K562 (cell line): ENCODE results near the gene IRF2. TPM values are rescaled to one million over a fixed set of nuclear protein-coding genes. Genes with fewer than 3 reads are reported as not detected.

Experiments used
- ATAC-seq: fragments of 200-7000 bp; cut with Tn5 transposase; 3 replicates; pipeline ENCODE4 v1.9.1; 2020; ENCODE audit warnings: moderate library complexity
- BruUV-seq: library from RNA; stranded (reverse); fragments of 400-500 nt; replicated peaks from 2 replicates; lab custom pipeline; 2021; lab: Mats Ljungman, UMichigan
- CTCF ChIA-PET: fragments of 300-600 bp; formaldehyde crosslinking; extraction: SDS; loops from one replicate; lab custom pipeline; 2021; ENCODE audit warnings: low intra/inter-chr PET ratio; lab: Yijun Ruan, JAX
- POLR2A ChIA-PET: fragments of 300-600, 350-650 bp; sonication (Branson Sonifier 250); formaldehyde crosslinking; extraction: SDS; loops from one replicate; lab custom pipeline; 2021; ENCODE audit warnings: antibody characterized with exemption, inconsistent platforms; lab: Yijun Ruan, JAX
- DNase-seq, 4 experiments: peaks; one replicate each; pipeline versions ENCODE4 v3.0.0 to v3.0.0-alpha.2; 2011 to 2018; ENCODE audit warnings: low spot score in 3 of 4, mixed read lengths in 3 of 4; ENCODE audit errors: extremely low read depth in 1 of 4
- FAIRE-seq: peaks from 2 replicates; lab custom pipeline; 2011; peaks lifted over from hg19 to GRCh38; lab: Jason Lieb, UNC
- H2AFZ ChIP-seq: 2 replicates; pipeline ENCODE4 v1.6.0; 2011; ENCODE audit warnings: low read depth, low read length, control low read depth, inconsistent platforms
- H3K27ac ChIP-seq: fragments of 200-600 bp; 3 replicates; pipeline ENCODE4 v1.8.0; 2011; ENCODE audit warnings: low read depth, mild to moderate bottlenecking, control low read depth, inconsistent platforms, low read length, moderate library complexity, mixed read lengths; ENCODE audit errors: extremely low read depth
- H3K27me3 ChIP-seq, 2 experiments: fragments of 300-600 bp in 1 of 2; 2 replicates in 1 of 2; 3 replicates in 1 of 2; pipeline versions ENCODE4 v1.6.0 to v1.8.0; 2011; ENCODE audit warnings: inconsistent platforms in 2 of 2, low read length in 2 of 2, mild to moderate bottlenecking in 1 of 2, mixed read lengths in 1 of 2, moderate library complexity in 1 of 2; ENCODE audit not compliant: control insufficient read depth in 2 of 2, insufficient read depth in 2 of 2
- H3K36me3 ChIP-seq: fragments of 300-600 bp; 3 replicates; pipeline ENCODE4 v1.8.0; 2011; ENCODE audit warnings: mild to moderate bottlenecking, low read length, inconsistent platforms; ENCODE audit not compliant: control insufficient read depth, insufficient read depth
- H3K4me1 ChIP-seq, 2 experiments: fragments of 200-600 bp in 1 of 2; replicated peaks in 1 of 2; 2 replicates in 1 of 2; 3 replicates in 1 of 2; pipeline versions ENCODE4 v1.5.1 to v1.8.0; 2011; ENCODE audit warnings: inconsistent platforms in 2 of 2, low read length in 2 of 2, mild to moderate bottlenecking in 1 of 2, mixed read lengths in 1 of 2, moderate library complexity in 1 of 2; ENCODE audit not compliant: control insufficient read depth in 2 of 2, insufficient read depth in 2 of 2
- H3K4me2 ChIP-seq: 2 replicates; pipeline ENCODE4 v1.6.1; 2011; ENCODE audit warnings: low read length, control low read depth, inconsistent platforms, mixed read lengths; ENCODE audit not compliant: insufficient read depth
- H3K4me3 ChIP-seq: fragments of 200-600 bp; sonication (generic), shearing (Covaris generic); 2 replicates; pipeline ENCODE4 v1.5.1; 2016; ENCODE audit warnings: control low read depth, inconsistent platforms
- H3K79me2 ChIP-seq: fragments of 200-600 bp; 3 replicates; pipeline ENCODE4 v1.8.0; 2011; ENCODE audit warnings: low read length, inconsistent platforms; ENCODE audit not compliant: control insufficient read depth, insufficient read depth
- H3K9ac ChIP-seq, 2 experiments: 2 replicates each; pipeline versions ENCODE4 v1.6.0 to v1.6.1; 2011; ENCODE audit warnings: low read depth in 2 of 2, low read length in 2 of 2, control low read depth in 1 of 2, inconsistent platforms in 1 of 2, mild to moderate bottlenecking in 1 of 2, mixed read lengths in 1 of 2; ENCODE audit not compliant: insufficient read depth in 1 of 2
- H3K9me1 ChIP-seq: one replicate; pipeline ENCODE4 v1.6.0; 2011; ENCODE audit warnings: inconsistent platforms, mild to moderate bottlenecking, low read length, moderate library complexity; ENCODE audit not compliant: control insufficient read depth, insufficient read depth
- H3K9me3 ChIP-seq: replicated peaks from 2 replicates; pipeline ENCODE4 v1.5.1; 2011; ENCODE audit warnings: low read depth, low read length, inconsistent platforms; ENCODE audit not compliant: control insufficient read depth, insufficient read depth
- H4K20me1 ChIP-seq: replicated peaks from 2 replicates; pipeline ENCODE4 v1.6.1; 2011; ENCODE audit warnings: low read length, inconsistent platforms, mixed read lengths; ENCODE audit not compliant: control insufficient read depth, insufficient read depth
- WGBS: fragments of 100-300 bp; shearing (Covaris generic); methylation state at CpG from one replicate; pipeline ENCODE4 v1.1.6; 2016; ENCODE audit warnings: low coverage, mixed read lengths; ENCODE audit not compliant: insufficient coverage; ENCODE audit errors: missing lambda C conversion rate; 5-methylcytosine and 5-hydroxymethylcytosine counted together
- in situ Hi-C: fragments of 300-500 bp; cut with MboI; formaldehyde crosslinking; loops from 4 replicates; pipeline ENCODE4 v1.15.0; 2018; ENCODE audit warnings: inconsistent platforms, mixed read lengths
- intact Hi-C: fragments of 100-400 bp; cut with micrococcal nuclease; formaldehyde crosslinking; loops from 2 replicates; pipeline ENCODE4 v1.14.2; 2022
- polyA plus RNA-seq, 8 experiments: library from polyadenylated mRNA; depleted of rRNA in 4 of 8; stranded (reverse) in 5 of 8; unstranded in 3 of 8; fragments of >200 nt; fragmentation: Nextera tagmentation in 2 of 8; fragmentation: Illumina TruSeq in 1 of 8; extraction: Ambion mirVana in 2 of 8; extraction: Trizol in 1 of 8; gene quantifications; 2 replicates each; pipeline versions ENCODE4 v1.2.1 to v1.2.3, GENCODE V29; 2011 to 2014; ENCODE audit warnings: inconsistent platforms in 1 of 8, missing spikeins in 1 of 8
- total RNA-seq, 7 experiments: library from RNA; depleted of rRNA in 6 of 7; stranded (reverse); fragments of >200 nt in 6 of 7; fragmentation: Illumina TruSeq in 2 of 7; extraction: Trizol in 2 of 7; gene quantifications; 2 replicates each; pipeline versions ENCODE4 v1.2.1 to v1.2.3, GENCODE V29; 2011 to 2021; ENCODE audit warnings: low replicate concordance in 1 of 7
- TF ChIP-seq, protein P1 (sequence below): fragments of 200-800 bp; sonication (Bioruptor generic); IDR thresholded peaks from 2 replicates; pipeline ENCODE4 v1.6.1; 2017; ENCODE audit warnings: missing genetic modification characterization, missing compliant biosample characterization
- TF ChIP-seq, protein P2 (sequence below): sonication (generic); formaldehyde crosslinking; IDR thresholded peaks from 2 replicates; pipeline ENCODE4 v1.8.1; 2023; ENCODE audit warnings: mild to moderate bottlenecking, missing genetic modification reagents, moderate library complexity

Gene IRF2
- total and polyA plus RNA-seq, 9 of the 15 experiments (the other 6 are each of a cell fraction or from before 2014, with no cell fraction given): 7.1 to 17.1 (median 11.3) TPM

- Histone ChIP-seq H3K9me3 (no peaks in the 10 kb centered on the region), H3K4me1 (peaks cover 3 to 4% of the 10 kb centered on the region in 2 experiments; a peak in 3 of 5 replicates), H3K4me3 (no peak overlapping the region), H4K20me1 (peaks cover 7% of the 10 kb centered on the region), H3K27ac (no peak overlapping the region), H3K9me1 (no peaks in the 10 kb centered on the region), H3K36me3 (no peaks in the 10 kb centered on the region), H3K27me3 (no peaks in the 10 kb centered on the region), H3K4me2 (no peak overlapping the region), H3K79me2 (peaks cover 3% of the 10 kb centered on the region; the same call in 1 of the 3 replicates), H3K9ac (no peak overlapping the region), H2AFZ (no peak overlapping the region)
- WGBS: 77% methylated on average over 4 of the region's 4 CpGs
- TF ChIP-seq, protein P1, sequence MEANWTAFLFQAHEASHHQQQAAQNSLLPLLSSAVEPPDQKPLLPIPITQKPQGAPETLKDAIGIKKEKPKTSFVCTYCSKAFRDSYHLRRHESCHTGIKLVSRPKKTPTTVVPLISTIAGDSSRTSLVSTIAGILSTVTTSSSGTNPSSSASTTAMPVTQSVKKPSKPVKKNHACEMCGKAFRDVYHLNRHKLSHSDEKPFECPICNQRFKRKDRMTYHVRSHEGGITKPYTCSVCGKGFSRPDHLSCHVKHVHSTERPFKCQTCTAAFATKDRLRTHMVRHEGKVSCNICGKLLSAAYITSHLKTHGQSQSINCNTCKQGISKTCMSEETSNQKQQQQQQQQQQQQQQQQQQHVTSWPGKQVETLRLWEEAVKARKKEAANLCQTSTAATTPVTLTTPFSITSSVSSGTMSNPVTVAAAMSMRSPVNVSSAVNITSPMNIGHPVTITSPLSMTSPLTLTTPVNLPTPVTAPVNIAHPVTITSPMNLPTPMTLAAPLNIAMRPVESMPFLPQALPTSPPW: no peak
- TF ChIP-seq, protein P2, sequence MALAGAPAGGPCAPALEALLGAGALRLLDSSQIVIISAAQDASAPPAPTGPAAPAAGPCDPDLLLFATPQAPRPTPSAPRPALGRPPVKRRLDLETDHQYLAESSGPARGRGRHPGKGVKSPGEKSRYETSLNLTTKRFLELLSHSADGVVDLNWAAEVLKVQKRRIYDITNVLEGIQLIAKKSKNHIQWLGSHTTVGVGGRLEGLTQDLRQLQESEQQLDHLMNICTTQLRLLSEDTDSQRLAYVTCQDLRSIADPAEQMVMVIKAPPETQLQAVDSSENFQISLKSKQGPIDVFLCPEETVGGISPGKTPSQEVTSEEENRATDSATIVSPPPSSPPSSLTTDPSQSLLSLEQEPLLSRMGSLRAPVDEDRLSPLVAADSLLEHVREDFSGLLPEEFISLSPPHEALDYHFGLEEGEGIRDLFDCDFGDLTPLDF (CRISPR knock-in tag): no peak
- no peak for DNase-seq
- no peak for FAIRE-seq
- in situ Hi-C loops (no loop called here), intact Hi-C loops (no loop called here)
- POLR2A ChIA-PET: no interaction called here
- CTCF ChIA-PET: no interaction called here
- no TSS peak for BruUV-seq
- ATAC-seq: no peak
Measured at GRCh38 chr4:184439386-184439785, 35.0 kb downstream of the IRF2 start.
